HG02973 (cell line): Measurements from ENCODE around the gene TSPAN14.

Experiments
- ATAC-seq: cut with Tn5 transposase; IDR thresholded peaks from one replicate; pipeline ENCODE4 v1.9.1; 2021; ENCODE audit warnings: moderate library complexity; ENCODE audit not compliant: unreplicated experiment

TSPAN14 gene

GRCh38 chr10:80502621-80503583 is 48.8 kb downstream of the TSPAN14 start:
- no peak for ATAC-seq

GRCh38 chr10:80503584-80504157 is 49.6 kb downstream of the TSPAN14 start:
- no peak for ATAC-seq

GRCh38 chr10:80504158-80504811 is 50.2 kb downstream of the TSPAN14 start:
- ATAC-seq, result no peak

- ATAC-seq, result no peak
Observed at GRCh38 chr10:80504897-80505465, 50.9 kb downstream of the TSPAN14 start.

- ATAC-seq, result no peak
Observed at GRCh38 chr10:80506189-80506575, 52.1 kb downstream of the TSPAN14 start.

GRCh38 chr10:80506836-80507487 is 52.9 kb downstream of the TSPAN14 start:
- ATAC-seq, result no peak

- no peak for ATAC-seq
Observed at GRCh38 chr10:80509108-80509402, 54.9 kb downstream of the TSPAN14 start.

- no peak for ATAC-seq
Observed at GRCh38 chr10:80509403-80510161, 55.5 kb downstream of the TSPAN14 start.

GRCh38 chr10:80512031-80512526 is 58.0 kb downstream of the TSPAN14 start:
- no peak for ATAC-seq

GRCh38 chr10:80513106-80513505 is 59.0 kb downstream of the TSPAN14 start:
- no peak for ATAC-seq

- ATAC-seq, result no peak
Observed at GRCh38 chr10:80515511-80515910, 61.4 kb downstream of the TSPAN14 start.

- ATAC-seq, result no peak
Observed at GRCh38 chr10:80515941-80516340, 61.8 kb downstream of the TSPAN14 start.

- no peak for ATAC-seq
Observed at GRCh38 chr10:80516506-80517075, 62.5 kb downstream of the TSPAN14 start.

GRCh38 chr10:80517416-80518142 is 63.5 kb downstream of the TSPAN14 start:
- no peak for ATAC-seq

- ATAC-seq, result no peak
Observed at GRCh38 chr10:80518143-80518806, 64.2 kb downstream of the TSPAN14 start.

GRCh38 chr10:80518807-80519360 is 64.8 kb downstream of the TSPAN14 start:
- no peak for ATAC-seq

- no peak for ATAC-seq
Observed at GRCh38 chr10:80519936-80520650, 66.0 kb downstream of the TSPAN14 start.
